Measurements from ENCODE around the gene BMAL1. TPM values are rescaled to one million over a fixed set of nuclear protein-coding genes. Genes with fewer than 3 reads are reported as not detected.

The BMAL1 gene
- total and polyA plus RNA-seq, 2 of the 8 experiments (the other 6 are each of a cell fraction or from before 2014, with no cell fraction given), result 6.8 to 6.9 TPM

GRCh38 chr11:13364388-13364787, 86.8 kb downstream of the BMAL1 start:
- H3K4me3 ChIP-seq (ENCODE audit: extremely low read depth in 1 of 4, insufficient read depth in 2 of 4, low read depth in 3 of 4, low read length in 4 of 4), result no peak overlapping the region
- no peak overlapping the region for H4K91ac ChIP-seq (replicated peaks; ENCODE audit: insufficient read length, low read length)
- H3K9me3 ChIP-seq (ENCODE audit: insufficient read depth in 2 of 2, low read depth in 1 of 2, low read length in 1 of 2), result no peaks in the 10 kb centered on the region
- H3K27me3 ChIP-seq (replicated peaks in 1 of 4; ENCODE audit: control insufficient read depth in 3 of 4, extremely low read depth in 1 of 4, insufficient read depth in 3 of 4, low read length in 3 of 4), result no peaks in the 10 kb centered on the region
- ChIA-PET POLR2A (ENCODE audit: partially characterized antibody) (no interaction called here), CTCF (ENCODE audit: partially characterized antibody) (interaction anchor here (0.8 to 4.7 kb wide), 4 partner anchors 8 to 19 kb away, joined by 6 to 24 read pairs (median 8); no protein-coding TSS in a partner anchor)
- WGBS, 2 experiments (ENCODE audit: extremely low coverage in 1 of 2, insufficient coverage in 1 of 2, insufficient read length in 1 of 2, insufficient replicate concordance in 2 of 2, low coverage in 1 of 2, low lambda C conversion rate in 2 of 2, missing lambda C conversion rate in 1 of 2), result 75% methylated on average over 2 of the region's 2 CpGs; no CpG with 5 or more reads in 1 of the 2 experiments
- no peak overlapping the region for H2BK12ac ChIP-seq (ENCODE audit: low read depth, low read length)
- H3K18ac ChIP-seq (ENCODE audit: extremely low read depth, low read length), result no peak overlapping the region
- no peak overlapping the region for H3K56ac ChIP-seq (replicated peaks; ENCODE audit: insufficient read length, low read depth, low read length)
- no peak overlapping the region for H2BK120ac ChIP-seq (replicated peaks; ENCODE audit: low read depth, low read length)
- H3K23me2 ChIP-seq (ENCODE audit: low read depth, low read length), result no peaks in the 10 kb centered on the region
- FAIRE-seq, result no peak
- H3K79me1 ChIP-seq (ENCODE audit: low read depth, low read length), result no peaks in the 10 kb centered on the region
- no peaks in the 10 kb centered on the region for H3K36me3 ChIP-seq (ENCODE audit: control insufficient read depth in 2 of 4, insufficient read depth in 4 of 4, low read length in 3 of 4)
- H3K9ac ChIP-seq (replicated peaks in 1 of 4; ENCODE audit: extremely low read depth in 1 of 4, low read depth in 3 of 4, low read length in 3 of 4), result no peak overlapping the region
- no peak overlapping the region for H3K4me2 ChIP-seq (ENCODE audit: insufficient read depth in 1 of 2, low read depth in 2 of 2, low read length in 2 of 2)
- no peaks in the 10 kb centered on the region for H3K4me1 ChIP-seq (replicated peaks in 1 of 4; ENCODE audit: control insufficient read depth in 3 of 4, insufficient read depth in 4 of 4, low read length in 3 of 4)
- H2BK20ac ChIP-seq (ENCODE audit: low read length), result no peak overlapping the region
- no peak for DNase-seq (ENCODE audit: low read depth in 1 of 2, low spot score in 2 of 2)
- no peak overlapping the region for H3K4ac ChIP-seq (replicated peaks; ENCODE audit: insufficient read length, low read depth, low read length)
- no peak overlapping the region for H4K8ac ChIP-seq (ENCODE audit: extremely low read depth, insufficient read depth, low read length)
- H2BK15ac ChIP-seq (ENCODE audit: low read length), result no peak overlapping the region
- no peak overlapping the region for H2BK5ac ChIP-seq (ENCODE audit: low read depth, low read length)
- no peak overlapping the region for H3K14ac ChIP-seq (ENCODE audit: insufficient read length)
- H2AFZ ChIP-seq (ENCODE audit: low read length), result no peak overlapping the region
- no peak overlapping the region for H4K5ac ChIP-seq (ENCODE audit: insufficient read length, low read depth, low read length)
- no peaks in the 10 kb centered on the region for H4K20me1 ChIP-seq (replicated peaks in 1 of 2; ENCODE audit: control insufficient read depth in 1 of 2, insufficient read depth in 2 of 2, low read length in 2 of 2)
- no peak overlapping the region for H3K27ac ChIP-seq (ENCODE audit: low read depth, low read length)
- no peak overlapping the region for H2AK5ac ChIP-seq (ENCODE audit: low read depth, low read length)
- no peak overlapping the region for H3K23ac ChIP-seq (ENCODE audit: insufficient read length)
- no peaks in the 10 kb centered on the region for H3K79me2 ChIP-seq (ENCODE audit: control insufficient read depth in 1 of 2, insufficient read depth in 2 of 2, low read length in 2 of 2)
- TF ChIP-seq MAX (IDR thresholded peaks at IDR 0.05) (no peak), SIX5 (IDR thresholded peaks at IDR 0.05; ENCODE audit: low read depth, low read length) (no peak), BRCA1 (IDR thresholded peaks at IDR 0.05; ENCODE audit: low read depth, low read length) (no peak), POLR2A (IDR thresholded peaks at IDR 0.05; ENCODE audit: control extremely low read depth in 1 of 2, low read depth in 2 of 2, low read length in 2 of 2) (no peak), PHF8 (conservative IDR thresholded peaks at IDR 0.05; ENCODE audit: low read depth, low read length) (no peak), CHD2 (IDR thresholded peaks at IDR 0.05; ENCODE audit: low read length) (no peak), CEBPB (IDR thresholded peaks at IDR 0.05; ENCODE audit: low read depth, low read length) (no peak), CHD1 (IDR thresholded peaks at IDR 0.05; ENCODE audit: low read depth, low read length) (no peak), SP4 (IDR thresholded peaks at IDR 0.05; ENCODE audit: low read length) (no peak), CBX5 (IDR thresholded peaks at IDR 0.05; ENCODE audit: low read depth, low read length) (no peak), KDM4A (IDR thresholded peaks at IDR 0.05; ENCODE audit: low read depth, low read length, severe bottlenecking) (no peak), RNF2 (IDR thresholded peaks at IDR 0.05; ENCODE audit: borderline replicate concordance, low read depth, low read length, missing control alignments, poor library complexity, severe bottlenecking) (no peak), NRF1 (IDR thresholded peaks at IDR 0.05; ENCODE audit: low read depth, low read length) (no peak), TCF12 (IDR thresholded peaks at IDR 0.05; ENCODE audit: low read depth, low read length) (no peak)
- TF ChIP-seq, protein P1, sequence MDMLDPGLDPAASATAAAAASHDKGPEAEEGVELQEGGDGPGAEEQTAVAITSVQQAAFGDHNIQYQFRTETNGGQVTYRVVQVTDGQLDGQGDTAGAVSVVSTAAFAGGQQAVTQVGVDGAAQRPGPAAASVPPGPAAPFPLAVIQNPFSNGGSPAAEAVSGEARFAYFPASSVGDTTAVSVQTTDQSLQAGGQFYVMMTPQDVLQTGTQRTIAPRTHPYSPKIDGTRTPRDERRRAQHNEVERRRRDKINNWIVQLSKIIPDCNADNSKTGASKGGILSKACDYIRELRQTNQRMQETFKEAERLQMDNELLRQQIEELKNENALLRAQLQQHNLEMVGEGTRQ (IDR thresholded peaks at IDR 0.05; ENCODE audit: low read length), result no peak

Data from H1 (cell line).